Measurements from ENCODE around the gene ISOC2. TPM values are rescaled to one million over a fixed set of nuclear protein-coding genes. Genes with fewer than 3 reads are reported as not detected.
A peak's percentile ranks its signal among the peaks of the same experiment; 100 is the strongest.

Gene ISOC2
- total and polyA plus RNA-seq, 12 donors: 18.1 to 181 (median 77.8) TPM

- peaks cover 21% of the 10 kb centered on the region for H3K27me3 ChIP-seq
- no peak overlapping the region for H3K27ac ChIP-seq
- peaks cover 11% of the 10 kb centered on the region in 2 donors for H3K4me1 ChIP-seq (replicated peaks in 1 of 2)
- no peaks in the 10 kb centered on the region for H3K9me3 ChIP-seq (replicated peaks in 1 of 3)
- no peak overlapping the region for H3K4me3 ChIP-seq
- TF ChIP-seq CTCF (IDR thresholded peaks at IDR 0.05) (no peak), POLR2A (IDR thresholded peaks at IDR 0.05) (no peak)
- intact Hi-C loops (cut with DNase I): no loop called here
- WGBS, 4 donors: 94 to 95% (median 95%) methylated on average over 11 to 12 of the region's 12 CpGs
- no peak for DNase-seq
- no peaks in the 10 kb centered on the region for H3K36me3 ChIP-seq (replicated peaks in 1 of 2)
These were observed 7.8 kb downstream of the ISOC2 start for GRCh38 chr19:55453511-55454260.

- Histone ChIP-seq H3K9me3 (replicated peaks in 1 of 3) (no peaks in the 10 kb centered on the region), H3K4me3 (peak overlapping the region in 1 of 4 donors; percentile 44), H3K27me3 (peaks cover 21% of the 10 kb centered on the region), H3K4me1 (replicated peaks in 1 of 2) (peaks cover 11% of the 10 kb centered on the region in 2 donors), H3K36me3 (replicated peaks in 1 of 2) (no peaks in the 10 kb centered on the region), H3K27ac (no peak overlapping the region)
- 10 to 28% (median 12%) methylated on average over 5 to 34 of the region's 34 CpGs for WGBS, 4 donors
- peak; percentile 65 to 94 (median 87) for DNase-seq
- TF ChIP-seq POLR2A (IDR thresholded peaks at IDR 0.05): no peak
- peak in 1 of 6 experiments; percentile 17 for TF ChIP-seq CTCF (IDR thresholded peaks at IDR 0.05)
- intact Hi-C loops (cut with DNase I): no loop called here
These were observed 8.6 kb downstream of the ISOC2 start for GRCh38 chr19:55452749-55453346.

GRCh38 chr19:55451965-55452748, 9.3 kb downstream of the ISOC2 start:
- 2 to 6% (median 3%) methylated on average over 15 to 57 of the region's 57 CpGs for WGBS, 4 donors
- peak in 1 of 7 donors; percentile 59 for DNase-seq
- Histone ChIP-seq H3K4me3 (peak overlapping the region in 1 of 4 donors; percentile 44), H3K27ac (no peak overlapping the region), H3K9me3 (replicated peaks in 1 of 3) (no peaks in the 10 kb centered on the region), H3K36me3 (replicated peaks in 1 of 2) (no peaks in the 10 kb centered on the region), H3K27me3 (peaks cover 21% of the 10 kb centered on the region), H3K4me1 (replicated peaks in 1 of 2) (peaks cover 11% of the 10 kb centered on the region in 2 donors)
- no peak for TF ChIP-seq CTCF (IDR thresholded peaks at IDR 0.05)
- TF ChIP-seq POLR2A (IDR thresholded peaks at IDR 0.05): no peak
- intact Hi-C loops (cut with DNase I): no loop called here

Measured in adrenal gland (tissue), 12 donors.